Activated effector memory CD4-positive, alpha-beta T cell treated with Interleukin-2 at 50 U/mL for 16 hours (primary cell): Measurements from ENCODE around the gene GPR31.
"Not testable (repeated sequence)": the region's sequence is repeated elsewhere in the genome, so short reads cannot be mapped to it uniquely, and the experiment has no call there.

Source experiments
- DNase-seq: peaks from one replicate; pipeline ENCODE4 v3.0.0-alpha.2; 2020

Gene GPR31, protein sequence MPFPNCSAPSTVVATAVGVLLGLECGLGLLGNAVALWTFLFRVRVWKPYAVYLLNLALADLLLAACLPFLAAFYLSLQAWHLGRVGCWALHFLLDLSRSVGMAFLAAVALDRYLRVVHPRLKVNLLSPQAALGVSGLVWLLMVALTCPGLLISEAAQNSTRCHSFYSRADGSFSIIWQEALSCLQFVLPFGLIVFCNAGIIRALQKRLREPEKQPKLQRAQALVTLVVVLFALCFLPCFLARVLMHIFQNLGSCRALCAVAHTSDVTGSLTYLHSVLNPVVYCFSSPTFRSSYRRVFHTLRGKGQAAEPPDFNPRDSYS

DNA sequence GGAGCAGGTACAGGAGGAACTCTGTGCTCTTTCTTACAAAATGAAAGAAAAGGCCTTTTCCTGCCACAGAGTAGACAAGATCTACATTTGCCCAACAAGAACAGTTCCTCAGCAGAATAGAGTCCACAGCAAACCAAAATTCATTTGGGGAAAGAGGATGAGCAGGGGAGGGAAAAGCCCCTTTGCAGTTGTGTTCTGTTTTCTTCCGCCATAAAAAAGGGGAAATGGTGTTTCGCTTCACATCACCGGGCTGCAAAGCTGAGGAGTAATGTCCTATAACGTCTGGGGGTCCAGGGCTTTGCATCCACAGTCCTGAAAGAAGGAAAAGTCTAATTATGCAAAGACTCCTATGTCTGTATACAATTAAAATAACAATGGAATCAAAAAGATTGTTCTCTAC, at the start of gene GPR31:
GPR31 (minus strand) TSS at position 118 of the 400 bp plus-strand sequence. CDS start 149 bp downstream, outside the sequence.
- DNase-seq, result no peak

DNA sequence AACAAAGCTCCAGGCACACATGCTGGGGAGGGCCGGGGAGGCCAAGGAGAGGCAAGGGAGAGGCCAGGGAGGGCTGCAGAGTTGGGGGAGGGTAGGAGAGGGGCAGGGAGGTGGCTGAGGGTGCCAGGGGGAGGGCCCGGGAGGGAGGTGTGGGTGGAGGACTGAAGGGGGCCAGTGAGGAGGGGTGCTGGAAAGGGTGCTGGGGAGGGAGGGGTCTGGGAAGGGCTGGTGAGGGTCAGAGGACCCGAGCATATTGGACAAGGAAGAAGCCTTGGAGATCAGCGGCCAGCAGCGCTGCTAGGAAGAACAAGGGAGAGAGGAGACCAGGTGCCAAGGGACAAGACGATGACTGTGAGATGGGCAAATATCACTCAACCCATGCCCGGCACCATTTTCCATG, 49.7 kb upstream of the GPR31 start:
- DNase-seq, result no peak

DNA sequence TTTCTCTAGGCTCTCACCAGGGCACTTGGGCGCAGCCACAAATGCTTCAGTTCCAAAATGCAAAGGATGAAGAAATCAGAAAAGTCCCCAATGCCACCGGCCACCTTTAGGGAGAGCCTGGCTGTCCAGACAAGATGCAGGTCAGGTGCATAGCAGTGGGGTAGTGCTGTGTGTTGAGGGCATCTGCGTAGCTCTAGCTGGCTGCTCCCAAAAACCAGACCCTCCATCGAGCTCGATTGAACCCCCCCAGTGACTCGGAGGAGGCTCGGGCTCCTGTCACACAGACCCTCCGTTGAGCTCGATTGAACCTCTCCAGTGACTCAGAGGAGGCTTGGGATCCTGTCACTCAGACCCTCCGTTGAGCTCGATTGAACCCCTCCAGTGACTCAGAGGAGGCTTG, 47.5 kb upstream of the GPR31 start:
- DNase-seq, result not testable (repeated sequence)

DNA sequence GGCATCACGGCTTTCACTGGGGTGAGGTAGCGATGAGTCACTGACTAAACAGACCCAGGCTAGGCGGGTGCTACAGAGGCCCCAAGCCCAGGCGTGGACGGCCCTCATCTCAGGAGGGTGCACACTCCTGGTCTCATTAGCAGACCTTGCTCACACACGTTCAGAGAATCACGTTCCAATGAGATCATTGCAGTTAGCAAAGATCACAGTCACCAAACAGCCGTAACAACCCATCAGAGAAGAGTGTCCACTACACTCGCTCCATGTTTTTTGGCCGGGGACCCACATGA, 46.2 kb upstream of the GPR31 start:
- DNase-seq, result not testable (repeated sequence)

DNA sequence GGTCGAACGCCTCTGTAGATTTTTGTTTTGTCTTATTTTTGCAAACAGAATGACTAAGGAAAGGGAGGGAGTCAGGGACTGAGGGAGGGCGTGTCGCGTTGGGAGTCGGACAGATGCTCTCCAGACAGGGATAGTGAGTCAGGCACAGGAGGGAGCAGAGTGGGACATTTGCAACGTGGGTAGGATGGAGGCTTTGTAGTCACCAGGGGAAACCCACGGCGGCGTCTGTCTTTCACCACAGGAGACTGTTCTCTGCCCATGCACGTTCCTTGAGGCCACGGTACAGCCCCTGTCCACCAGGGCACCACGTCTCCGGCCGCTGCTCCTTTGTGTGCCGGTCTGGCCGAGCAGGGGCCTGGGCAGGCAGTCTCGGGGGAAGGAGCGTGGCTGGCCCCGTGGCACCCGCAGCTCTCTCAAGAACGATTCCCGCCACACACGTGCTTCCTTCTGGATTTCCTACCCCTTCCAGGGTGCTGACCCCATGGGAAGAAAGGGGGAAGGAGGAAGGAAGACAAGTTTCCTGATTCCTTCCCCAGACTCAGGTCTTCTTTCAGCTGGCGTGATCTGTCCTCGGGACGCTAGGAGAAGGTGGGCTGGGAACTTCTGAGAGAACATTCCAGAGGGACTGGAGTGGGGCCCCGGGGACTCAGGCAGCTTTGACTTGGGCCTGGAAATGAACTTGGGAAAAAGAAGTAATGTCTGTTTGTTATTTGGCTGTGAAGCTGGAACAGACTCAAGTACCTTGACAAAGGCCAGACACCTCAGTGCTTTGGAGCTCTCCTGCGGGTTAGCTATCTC, 45.7 kb upstream of the GPR31 start:
- not testable (repeated sequence) for DNase-seq

DNA sequence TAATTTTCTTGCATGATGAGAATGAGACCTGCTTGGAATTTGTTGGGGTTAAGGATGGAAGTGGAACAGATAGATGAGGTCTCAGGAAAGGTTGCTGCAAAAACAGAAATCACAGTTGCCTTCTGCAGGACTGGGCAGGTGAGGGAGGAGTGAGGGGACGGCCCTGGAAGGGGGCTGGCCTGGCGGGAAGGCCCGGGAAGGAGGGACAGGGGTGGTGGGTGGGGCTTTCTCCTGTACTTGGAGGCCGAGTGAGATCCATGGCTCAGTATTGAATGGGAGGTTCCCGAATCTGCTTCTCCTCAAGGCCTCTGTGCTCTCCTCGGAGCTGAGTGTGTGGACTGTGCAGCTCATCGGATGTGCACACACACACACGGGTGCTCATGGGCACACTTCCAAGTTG, 44.8 kb upstream of the GPR31 start:
- DNase-seq, result not testable (repeated sequence)

DNA sequence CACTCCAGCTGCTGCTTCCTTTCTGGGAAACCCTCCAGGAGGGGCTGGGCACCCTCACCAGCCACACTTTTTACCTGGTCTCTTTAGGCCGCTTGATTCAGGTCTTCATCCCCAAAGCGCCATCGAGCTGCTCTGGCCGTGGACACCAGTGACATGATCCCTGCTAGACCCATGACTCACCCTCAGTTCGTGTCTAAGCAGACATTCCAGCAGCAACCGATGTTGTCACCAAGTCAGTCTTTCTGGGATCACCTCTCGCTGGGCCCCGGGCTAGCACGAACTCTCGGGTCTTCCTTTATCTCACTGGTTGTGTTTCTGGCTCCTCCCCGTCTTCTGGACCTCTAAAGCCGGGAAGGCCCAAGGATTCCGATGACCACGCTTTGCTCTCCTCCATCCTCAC, 43.0 kb upstream of the GPR31 start:
- DNase-seq, result no peak

DNA sequence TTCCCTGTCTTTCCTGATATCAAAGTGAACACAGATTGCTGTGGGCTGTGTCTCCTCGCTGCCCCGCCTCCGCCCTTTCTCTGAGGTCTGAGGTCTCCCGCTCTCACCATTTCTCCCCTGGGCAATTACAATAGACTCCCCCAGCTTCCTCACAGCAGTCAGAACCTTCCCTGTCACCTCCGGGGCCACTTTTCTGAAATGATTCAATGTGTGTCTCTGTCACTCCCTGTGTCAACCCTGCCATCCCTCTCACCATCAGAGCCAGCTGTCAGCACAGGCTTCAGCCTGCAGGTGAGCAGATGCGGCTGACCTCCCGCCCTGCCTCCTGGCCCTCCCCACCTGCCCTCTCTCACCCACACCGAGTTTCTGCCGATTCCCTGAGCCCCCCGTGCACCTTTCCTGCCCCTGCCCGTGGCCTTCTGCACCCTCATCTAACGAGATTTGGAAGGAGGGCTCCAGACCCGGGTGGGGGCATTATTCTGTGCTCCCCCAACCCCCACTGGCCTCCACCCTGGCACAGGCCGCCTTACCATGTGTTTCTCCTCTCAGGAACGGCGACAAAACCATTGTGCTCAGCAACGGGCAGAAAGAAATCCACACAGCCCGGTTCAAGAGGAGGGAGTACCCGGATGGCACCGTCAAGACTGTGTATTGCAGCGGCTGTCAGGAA, 38.3 kb upstream of the GPR31 start:
- not testable (repeated sequence) for DNase-seq

DNA sequence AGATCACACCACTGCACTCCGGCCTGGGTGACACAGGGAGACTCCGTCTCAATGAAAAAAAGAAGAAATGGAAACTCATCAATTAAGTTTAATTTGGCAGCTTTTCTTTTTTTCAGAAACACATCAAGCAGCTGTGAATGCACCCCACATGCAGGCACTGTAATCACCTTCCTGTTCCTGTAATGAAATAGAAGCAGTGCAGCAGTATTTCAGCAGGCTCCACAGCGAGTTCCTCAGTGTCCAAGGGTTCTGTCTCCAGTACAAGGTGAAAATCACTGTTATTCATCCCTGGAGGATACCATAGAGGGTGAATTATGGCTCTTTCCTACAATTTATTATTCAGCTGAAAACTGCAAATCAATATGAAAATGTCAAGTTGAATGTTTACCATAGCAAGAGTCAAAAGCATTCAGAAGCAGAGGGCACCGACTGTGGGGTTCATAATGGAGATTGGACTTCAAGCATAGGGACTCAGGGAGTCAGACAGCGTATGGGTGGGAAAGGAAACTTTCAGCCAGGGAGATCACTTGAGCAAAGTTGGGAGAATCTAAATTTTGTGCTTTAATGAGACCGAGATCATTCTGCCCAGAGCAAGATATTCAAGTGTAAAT, 35.8 kb upstream of the GPR31 start:
- not testable (repeated sequence) for DNase-seq

DNA sequence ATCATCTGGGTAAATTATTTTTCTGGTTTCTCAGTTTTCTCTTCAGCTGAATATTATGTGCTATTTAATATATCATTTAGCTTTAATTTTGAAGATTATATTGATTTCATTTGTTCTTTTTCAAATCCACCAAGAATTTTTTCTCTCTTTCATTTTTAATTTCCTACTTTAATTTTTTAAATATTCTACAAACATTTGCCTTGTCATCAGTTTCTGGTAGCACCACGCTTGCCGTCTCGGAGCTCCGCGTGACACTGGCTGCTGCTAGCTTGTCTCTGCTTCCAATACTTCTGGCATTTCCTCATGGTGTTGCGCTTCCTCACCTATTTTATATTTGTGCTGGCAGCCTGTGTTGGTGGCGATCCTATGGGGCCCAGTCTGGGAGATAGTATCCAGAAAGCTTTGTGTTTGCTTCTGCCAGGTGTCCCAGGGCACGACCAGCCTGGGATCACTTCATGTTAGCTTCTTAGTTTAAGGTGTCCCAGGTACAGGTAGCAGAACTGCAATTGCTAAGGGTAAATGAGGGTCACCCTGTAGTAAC, 33.3 kb upstream of the GPR31 start:
- not testable (repeated sequence) for DNase-seq

DNA sequence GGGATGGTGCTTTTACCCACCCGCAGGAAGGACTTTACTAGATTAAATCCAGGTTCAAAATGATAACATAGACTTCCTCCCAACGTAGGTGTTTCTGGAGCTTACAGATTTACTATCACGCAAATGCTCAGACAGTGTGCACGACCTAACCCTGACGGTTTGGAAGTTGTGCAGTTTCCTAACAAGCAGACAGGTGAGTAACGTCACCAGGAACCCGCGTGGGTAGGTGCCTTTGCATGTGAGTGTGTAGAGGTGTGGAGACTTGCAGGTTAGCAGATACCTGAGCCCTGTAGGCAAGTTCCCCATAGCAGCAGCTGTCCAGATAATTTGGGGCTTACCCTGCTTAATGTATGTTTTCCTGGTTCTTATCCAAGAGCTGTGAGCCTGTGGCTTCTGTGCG, 29.5 kb upstream of the GPR31 start:
- DNase-seq, result not testable (repeated sequence)

DNA sequence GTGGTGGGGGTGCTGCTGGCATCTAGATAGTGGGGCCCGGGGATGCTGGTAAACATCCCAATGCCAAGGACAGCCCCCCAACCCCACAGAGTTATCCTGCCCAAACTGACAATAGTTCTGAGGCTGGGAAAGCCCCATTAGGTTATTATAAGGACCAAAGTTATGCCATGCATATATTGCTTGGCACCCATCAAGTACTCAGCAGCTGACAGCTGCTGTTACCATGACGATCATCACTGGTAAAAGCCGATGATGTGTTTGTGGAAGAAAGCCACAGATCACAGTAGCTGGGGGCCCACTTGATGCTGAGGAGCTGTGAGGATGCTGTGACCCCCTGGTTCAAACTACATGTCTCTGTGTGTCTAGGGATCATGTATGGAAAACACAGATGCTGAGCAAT, 27.3 kb upstream of the GPR31 start:
- not testable (repeated sequence) for DNase-seq

DNA sequence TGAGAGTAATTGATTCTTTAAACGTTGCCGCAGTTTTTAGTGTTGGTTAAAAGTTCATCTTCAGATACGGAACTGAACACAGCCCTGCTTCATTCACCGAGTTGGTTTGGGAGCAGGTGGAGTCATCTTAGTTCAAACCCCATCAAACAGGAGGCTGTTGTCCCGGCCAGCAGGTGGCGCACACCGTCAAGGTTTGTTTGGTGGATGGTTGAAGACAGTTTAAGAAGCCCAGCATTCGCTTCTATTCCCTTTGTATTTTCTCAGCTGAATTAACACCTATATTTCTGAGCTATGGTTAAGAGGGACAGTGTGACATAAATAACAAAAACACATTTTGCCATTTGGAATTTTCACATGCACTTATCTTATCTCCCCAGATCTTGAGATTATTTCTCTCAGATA, 25.1 kb upstream of the GPR31 start:
- DNase-seq, result not testable (repeated sequence)

DNA sequence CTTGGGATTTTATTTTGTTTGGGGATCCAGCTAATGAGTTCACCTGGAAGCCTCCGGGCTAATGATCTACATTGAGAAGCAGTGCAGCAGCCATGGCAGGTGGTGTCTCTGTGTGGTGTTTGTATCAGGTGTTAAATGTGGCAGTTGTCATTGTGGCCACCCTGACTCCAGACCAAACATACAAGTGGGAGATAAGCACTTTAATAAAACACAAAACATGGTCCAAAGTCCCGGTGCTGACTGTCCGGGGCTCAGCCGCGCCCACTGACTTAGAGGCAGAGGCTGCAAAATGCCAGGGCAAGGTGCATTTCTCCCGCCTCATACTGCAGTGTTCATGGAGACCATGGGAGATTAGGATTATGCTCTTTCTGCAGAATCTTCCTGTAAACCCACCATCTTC, 23.6 kb upstream of the GPR31 start:
- not testable (repeated sequence) for DNase-seq

DNA sequence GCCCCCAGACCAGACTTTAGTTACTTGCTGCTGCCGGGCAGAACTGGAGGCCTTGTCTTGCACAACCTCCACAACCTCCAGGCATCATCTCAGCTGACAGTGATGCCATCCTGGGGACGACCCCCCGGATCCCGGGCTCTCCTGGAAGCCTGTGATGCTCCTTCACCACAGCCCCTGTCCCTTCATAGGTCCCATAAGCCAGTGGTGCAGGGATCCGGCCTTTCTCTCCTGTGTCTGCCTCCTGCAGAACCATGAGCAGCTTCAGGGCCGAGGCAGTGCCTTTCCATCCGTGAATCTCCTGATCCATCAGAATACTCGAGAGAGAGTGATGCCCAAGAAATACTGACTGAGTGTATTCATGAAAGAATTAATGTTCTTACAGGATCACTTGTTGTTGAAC, 22.3 kb upstream of the GPR31 start:
- not testable (repeated sequence) for DNase-seq

DNA sequence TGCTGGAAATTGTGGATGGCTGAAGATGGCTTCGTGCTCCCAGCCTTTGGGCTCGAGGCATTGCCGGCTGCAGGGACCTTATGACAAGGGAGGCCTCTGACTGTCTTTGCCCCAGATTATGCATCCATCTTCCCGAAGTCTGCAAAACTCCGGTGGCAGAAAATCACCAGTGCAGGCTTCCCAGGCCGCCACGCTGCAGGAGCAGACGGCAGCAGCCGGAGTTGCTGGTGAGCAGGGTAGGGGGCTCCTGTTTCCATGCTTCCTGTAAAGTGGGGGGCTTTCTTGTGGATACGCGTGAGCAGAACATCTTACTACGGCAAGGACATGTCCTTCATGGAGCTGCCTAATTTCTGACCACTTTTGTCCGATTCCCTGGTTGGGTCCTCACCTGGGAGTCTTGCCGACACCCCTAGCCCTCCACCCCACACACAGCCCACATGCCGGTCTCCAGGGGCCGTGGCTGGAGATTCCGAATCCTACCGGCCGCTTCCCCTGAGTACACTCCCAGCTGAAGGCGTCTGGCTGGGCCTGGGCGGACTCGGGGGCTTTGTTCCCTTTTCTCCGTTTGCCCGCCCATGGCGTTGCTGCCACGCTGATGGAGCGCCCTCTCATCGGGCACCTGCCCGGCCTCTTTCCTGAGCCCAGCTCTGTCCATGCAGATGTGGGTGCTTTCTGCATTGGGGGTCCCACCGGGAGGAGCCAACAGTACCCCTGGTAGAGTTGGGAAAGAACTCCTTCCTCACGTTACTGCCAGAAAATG, 21.3 kb upstream of the GPR31 start:
- not testable (repeated sequence) for DNase-seq

DNA sequence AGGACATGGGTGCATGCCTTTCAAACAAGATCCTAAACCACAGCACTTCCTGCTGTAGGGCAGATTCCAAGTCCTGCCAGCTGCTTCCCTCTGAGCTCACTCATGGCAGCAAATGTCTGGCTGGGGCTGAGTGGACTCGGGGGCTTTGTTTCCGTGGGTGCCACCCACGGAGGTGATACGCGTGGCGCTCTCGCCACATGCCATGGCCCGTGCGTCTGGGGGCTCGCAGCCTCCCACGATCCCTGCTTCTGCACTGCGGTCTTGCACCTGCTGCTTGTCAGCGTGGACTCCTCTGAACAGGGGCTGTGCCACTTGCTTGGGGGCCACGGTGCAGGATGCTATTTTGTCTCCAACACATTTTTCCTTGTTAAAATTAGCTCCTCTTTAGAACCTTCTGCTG, 19.5 kb upstream of the GPR31 start:
- DNase-seq, result not testable (repeated sequence)

DNA sequence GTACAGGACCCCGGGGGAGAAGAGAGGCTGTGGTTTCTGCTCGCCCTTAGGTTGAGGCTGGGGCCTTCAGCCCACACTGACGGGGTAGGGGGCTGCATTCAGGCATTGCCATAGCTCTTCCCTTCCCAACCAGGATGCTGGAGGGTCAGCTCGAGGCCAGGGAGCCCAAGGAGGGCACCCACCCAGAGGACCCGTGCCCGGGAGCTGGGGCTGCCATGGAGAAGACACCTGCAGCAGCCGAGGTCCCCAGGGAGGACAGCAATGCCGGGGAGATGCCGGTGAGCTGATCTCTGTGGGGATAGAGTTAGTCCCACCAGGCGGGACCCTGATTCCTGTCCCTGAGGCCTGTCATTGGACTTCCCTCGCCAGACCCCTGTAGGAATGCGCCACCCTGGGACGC, 14.2 kb upstream of the GPR31 start:
- DNase-seq, result not testable (repeated sequence)

DNA sequence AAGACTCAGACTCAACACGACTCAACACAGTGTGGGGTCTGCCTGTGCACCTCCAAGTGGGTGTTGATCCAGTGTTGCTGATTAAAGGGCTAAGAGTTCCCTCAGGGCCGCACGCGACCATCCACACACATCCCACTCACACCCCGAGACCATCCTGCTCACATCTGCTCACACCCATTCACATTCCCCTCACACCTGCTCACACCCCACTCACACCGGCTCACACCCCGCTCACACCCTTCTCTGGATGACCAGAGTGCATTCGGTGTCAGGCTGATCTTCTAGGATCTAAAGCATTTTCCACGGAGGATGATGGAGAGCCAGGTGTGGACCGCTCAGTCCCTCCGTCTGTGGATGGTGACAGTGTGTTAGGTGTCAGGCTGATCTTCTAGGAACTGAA, 13.5 kb upstream of the GPR31 start:
- DNase-seq, result not testable (repeated sequence)

DNA sequence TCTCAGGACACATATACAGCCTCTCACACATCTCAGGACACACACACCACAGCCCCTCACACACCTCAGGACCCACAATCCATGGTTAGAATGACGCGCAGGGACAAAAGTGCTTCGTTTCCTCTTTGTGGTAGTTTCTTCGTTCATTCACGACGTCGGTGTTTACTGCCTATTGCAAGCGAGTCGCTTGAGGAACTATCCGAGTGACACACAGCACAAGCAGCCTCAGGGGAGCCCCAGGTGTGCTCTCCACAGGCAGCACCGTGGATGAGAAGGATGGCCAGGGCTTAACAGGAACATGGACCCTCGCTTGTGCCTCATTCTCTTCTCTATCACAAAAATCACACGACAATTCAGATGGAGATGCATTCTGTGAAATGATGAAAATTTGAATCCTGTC, 12.1 kb upstream of the GPR31 start:
- DNase-seq, result not testable (repeated sequence)

DNA sequence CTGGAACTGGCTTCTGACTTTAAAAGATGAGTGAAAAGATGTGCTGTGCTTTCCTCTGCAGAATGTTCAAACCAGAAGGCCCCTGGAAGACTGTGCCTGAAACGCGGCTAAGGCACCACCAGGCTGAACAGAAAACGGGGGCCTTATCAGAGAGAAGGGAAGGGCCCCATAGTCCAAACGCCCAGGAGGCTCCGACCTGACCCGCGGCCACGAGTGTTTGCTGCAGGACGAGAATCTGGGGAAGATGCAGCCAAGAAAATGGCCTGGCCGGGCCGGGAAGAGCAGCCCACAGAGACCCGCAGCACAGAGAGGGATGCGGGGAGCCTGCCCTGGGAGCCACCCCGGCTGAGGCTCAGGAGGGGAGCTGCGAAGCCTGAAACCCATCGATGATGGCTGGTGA, 10.5 kb upstream of the GPR31 start:
- DNase-seq, result not testable (repeated sequence)

DNA sequence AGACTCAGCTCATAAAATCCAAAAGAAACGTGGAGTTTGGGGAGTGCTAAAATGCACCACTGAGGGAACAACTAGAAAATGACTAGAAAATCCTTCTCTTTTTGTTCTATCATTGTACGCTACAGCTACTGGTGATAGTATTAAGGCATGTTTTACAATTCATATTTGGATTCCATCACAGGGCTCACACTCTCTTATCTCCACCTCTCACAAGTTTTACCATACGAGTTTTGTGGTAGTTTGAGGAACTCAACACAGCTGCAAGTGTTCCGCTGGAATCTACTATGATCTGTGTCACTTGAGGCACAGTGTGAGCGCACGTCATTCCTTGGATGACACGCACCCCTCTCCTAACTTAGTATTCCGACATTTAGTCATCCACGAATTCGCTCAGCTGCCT, 9.9 kb upstream of the GPR31 start:
- not testable (repeated sequence) for DNase-seq
